DOHH2 (cell line): ENCODE data around the gene STIL.

ENCODE experiments used
- H3F3A ChIP-seq: fragments of 200-600 bp; sonication (generic), shearing (Covaris generic); 2 replicates; pipeline ENCODE4 v1.6.0; 2016; ENCODE audit warnings: antibody characterized with exemption, mild to moderate bottlenecking; ENCODE audit not compliant: control insufficient read depth, insufficient read depth
- H3K27ac ChIP-seq: fragments of 200-600 bp; sonication (generic); 2 replicates; pipeline ENCODE4 v1.5.1; 2014; ENCODE audit warnings: low read depth, mild to moderate bottlenecking, low read length, moderate library complexity
- H3K27me3 ChIP-seq: fragments of 200-600 bp; sonication (generic); 2 replicates; pipeline ENCODE4 v1.6.1; 2014; ENCODE audit warnings: mild to moderate bottlenecking, low read length, mixed read lengths; ENCODE audit not compliant: control insufficient read depth
- H3K36me3 ChIP-seq: fragments of 200-600 bp; sonication (generic); 2 replicates; pipeline ENCODE4 v1.6.1; 2014; ENCODE audit warnings: mild to moderate bottlenecking, low read length, moderate library complexity, mixed read lengths; ENCODE audit not compliant: control insufficient read depth
- H3K4me1 ChIP-seq: fragments of 200-600 bp; sonication (generic); 2 replicates; pipeline ENCODE4 v1.6.1; 2014; ENCODE audit warnings: mild to moderate bottlenecking, low read length, mixed read lengths; ENCODE audit not compliant: control insufficient read depth
- H3K4me2 ChIP-seq: fragments of 200-600 bp; sonication (generic); 2 replicates; pipeline ENCODE4 v1.6.0; 2014; ENCODE audit warnings: mild to moderate bottlenecking, low read length, moderate library complexity
- H3K4me3 ChIP-seq: fragments of 200-600 bp; sonication (generic); 2 replicates; pipeline ENCODE4 v1.5.1; 2014; ENCODE audit warnings: mild to moderate bottlenecking, low read length, mixed read lengths
- H3K79me2 ChIP-seq: fragments of 200-600 bp; sonication (generic); 2 replicates; pipeline ENCODE4 v1.6.1; 2014; ENCODE audit warnings: mild to moderate bottlenecking, low read length, mixed read lengths; ENCODE audit not compliant: control insufficient read depth
- H3K9me2 ChIP-seq: fragments of 200-600 bp; sonication (generic); replicated peaks from 2 replicates; pipeline ENCODE4 v1.6.1; 2014; ENCODE audit warnings: mild to moderate bottlenecking, low read length, mixed read lengths; ENCODE audit not compliant: control insufficient read depth
- H3K9me3 ChIP-seq: fragments of 200-600 bp; sonication (generic); 2 replicates; pipeline ENCODE4 v1.6.1; 2014; ENCODE audit warnings: antibody characterized with exemption, low read length, mixed read lengths; ENCODE audit not compliant: control insufficient read depth, insufficient read depth
- H4K20me1 ChIP-seq: fragments of 200-600 bp; sonication (generic); 2 replicates; pipeline ENCODE4 v1.6.0; 2014; ENCODE audit warnings: low read depth, mild to moderate bottlenecking, antibody characterized with exemption, low read length, moderate library complexity; ENCODE audit not compliant: control insufficient read depth, insufficient read depth
- EZH2phosphoT487 ChIP-seq: fragments of 200-600 bp; sonication (generic); IDR thresholded peaks from 2 replicates; pipeline ENCODE4 v1.6.1; 2017; ENCODE audit warnings: borderline replicate concordance, mild to moderate bottlenecking, antibody characterized with exemption, low read length, moderate library complexity, mixed read lengths
- TF ChIP-seq, protein P1 (sequence below): fragments of 200-600 bp; sonication (generic); IDR thresholded peaks from one replicate; pipeline ENCODE4 v1.5.1; 2014; ENCODE audit warnings: antibody characterized with exemption, mild to moderate bottlenecking, low read depth, low read length; ENCODE audit not compliant: poor library complexity, severe bottlenecking

Gene STIL

DNA sequence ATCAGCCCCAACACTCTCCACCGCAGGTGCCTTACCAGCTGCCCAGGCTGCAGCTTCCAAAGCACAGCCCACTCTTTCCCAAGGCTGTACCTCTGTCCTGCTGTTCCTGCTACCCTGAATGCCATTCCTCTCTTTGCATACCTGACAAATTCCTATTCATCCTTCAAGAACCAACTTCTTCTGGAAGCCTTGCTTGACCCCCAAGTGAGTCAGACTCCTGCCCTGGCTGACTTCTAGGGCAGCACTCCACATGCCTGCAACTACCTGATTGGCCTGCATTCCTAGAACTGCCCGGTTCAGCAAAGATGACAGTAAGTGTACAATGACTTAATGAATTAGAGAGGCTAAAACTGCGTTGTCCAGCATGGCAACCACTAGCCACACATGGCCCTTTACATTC lies 103.3 kb downstream of the STIL start:
- no peak overlapping the region for H3K27ac ChIP-seq
- H3K79me2 ChIP-seq, result no peaks in the 10 kb centered on the region
- no peak overlapping the region for H3K4me2 ChIP-seq
- no peak overlapping the region for H3K4me3 ChIP-seq
- H3K36me3 ChIP-seq, result no peaks in the 10 kb centered on the region
- H3K27me3 ChIP-seq, result no peaks in the 10 kb centered on the region
- no peaks in the 10 kb centered on the region for H3K9me3 ChIP-seq
- no peaks in the 10 kb centered on the region for H3F3A ChIP-seq
- no peak for TF ChIP-seq EZH2phosphoT487
- H3K9me2 ChIP-seq, result no peaks in the 10 kb centered on the region
- H3K4me1 ChIP-seq, result peaks cover 13% of the 10 kb centered on the region
- no peaks in the 10 kb centered on the region for H4K20me1 ChIP-seq

- TF ChIP-seq, protein P1, sequence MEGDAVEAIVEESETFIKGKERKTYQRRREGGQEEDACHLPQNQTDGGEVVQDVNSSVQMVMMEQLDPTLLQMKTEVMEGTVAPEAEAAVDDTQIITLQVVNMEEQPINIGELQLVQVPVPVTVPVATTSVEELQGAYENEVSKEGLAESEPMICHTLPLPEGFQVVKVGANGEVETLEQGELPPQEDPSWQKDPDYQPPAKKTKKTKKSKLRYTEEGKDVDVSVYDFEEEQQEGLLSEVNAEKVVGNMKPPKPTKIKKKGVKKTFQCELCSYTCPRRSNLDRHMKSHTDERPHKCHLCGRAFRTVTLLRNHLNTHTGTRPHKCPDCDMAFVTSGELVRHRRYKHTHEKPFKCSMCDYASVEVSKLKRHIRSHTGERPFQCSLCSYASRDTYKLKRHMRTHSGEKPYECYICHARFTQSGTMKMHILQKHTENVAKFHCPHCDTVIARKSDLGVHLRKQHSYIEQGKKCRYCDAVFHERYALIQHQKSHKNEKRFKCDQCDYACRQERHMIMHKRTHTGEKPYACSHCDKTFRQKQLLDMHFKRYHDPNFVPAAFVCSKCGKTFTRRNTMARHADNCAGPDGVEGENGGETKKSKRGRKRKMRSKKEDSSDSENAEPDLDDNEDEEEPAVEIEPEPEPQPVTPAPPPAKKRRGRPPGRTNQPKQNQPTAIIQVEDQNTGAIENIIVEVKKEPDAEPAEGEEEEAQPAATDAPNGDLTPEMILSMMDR, result no peak
- Histone ChIP-seq H3K4me1 (peaks cover 13% of the 10 kb centered on the region), H3K79me2 (no peaks in the 10 kb centered on the region), H3F3A (no peaks in the 10 kb centered on the region), H3K27me3 (no peaks in the 10 kb centered on the region), H3K4me3 (no peak overlapping the region), H3K36me3 (no peaks in the 10 kb centered on the region), H3K9me3 (no peaks in the 10 kb centered on the region), H3K4me2 (no peak overlapping the region), H3K9me2 (no peaks in the 10 kb centered on the region), H4K20me1 (no peaks in the 10 kb centered on the region), H3K27ac (no peak overlapping the region)
These were observed 104.1 kb downstream of the STIL start for GRCh38 chr1:47209725-47210325.

DNA sequence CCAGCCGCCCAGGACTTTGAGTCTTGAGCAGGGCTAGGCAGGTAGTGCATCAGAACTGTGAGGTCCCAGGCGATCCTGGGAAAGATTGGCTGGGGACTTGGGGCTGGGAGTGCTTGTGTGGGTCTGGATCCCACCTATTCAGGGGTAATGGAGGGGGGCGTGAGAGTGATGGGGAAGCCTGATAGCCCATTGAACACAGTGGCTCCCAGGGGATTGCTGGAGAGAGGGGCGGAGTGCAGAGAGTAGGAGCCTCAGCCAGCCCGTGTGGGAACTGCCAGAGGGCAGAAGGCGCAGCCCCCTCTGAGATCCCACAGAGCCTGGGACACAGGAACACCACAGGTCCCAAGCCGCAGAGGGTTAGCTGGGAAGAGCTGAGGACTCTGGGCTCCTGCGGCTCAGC lies 104.9 kb downstream of the STIL start:
- H3K27me3 ChIP-seq, result no peaks in the 10 kb centered on the region
- no peaks in the 10 kb centered on the region for H3K36me3 ChIP-seq
- no peak overlapping the region for H3K27ac ChIP-seq
- no peak overlapping the region for H3K4me3 ChIP-seq
- no peaks in the 10 kb centered on the region for H3K79me2 ChIP-seq
- H3K4me1 ChIP-seq, result peaks cover 15% of the 10 kb centered on the region
- no peak overlapping the region for H3K4me2 ChIP-seq
- H3K9me2 ChIP-seq, result no peaks in the 10 kb centered on the region
- no peak for TF ChIP-seq EZH2phosphoT487
- TF ChIP-seq, protein P1, result no peak
- no peaks in the 10 kb centered on the region for H3K9me3 ChIP-seq
- H3F3A ChIP-seq, result no peaks in the 10 kb centered on the region
- no peaks in the 10 kb centered on the region for H4K20me1 ChIP-seq

DNA sequence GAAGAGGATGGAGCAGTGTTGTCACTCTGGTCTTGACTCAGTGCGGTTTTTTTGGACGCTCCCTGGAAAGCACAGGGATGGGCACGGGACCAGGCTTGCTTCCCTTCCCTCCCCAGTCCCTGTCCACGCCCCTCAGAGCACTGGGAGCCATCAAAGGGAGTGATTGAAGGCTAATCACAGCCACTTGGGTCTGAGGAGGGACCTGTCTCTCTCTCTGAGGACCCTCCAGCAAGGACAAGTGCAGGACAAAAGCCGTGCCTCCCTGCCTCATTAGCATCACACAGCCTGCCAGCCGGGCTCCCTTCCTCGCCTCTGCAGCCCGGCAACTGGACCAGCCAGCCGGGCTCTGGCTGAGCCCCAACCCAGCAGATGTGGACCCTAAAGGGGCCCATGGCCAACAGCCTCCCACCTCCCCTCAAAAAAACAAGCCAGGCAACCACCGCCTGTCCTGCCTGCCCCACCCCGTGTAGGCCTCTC lies 105.5 kb downstream of the STIL start:
- H3K79me2 ChIP-seq, result no peaks in the 10 kb centered on the region
- H3K9me2 ChIP-seq, result no peaks in the 10 kb centered on the region
- no peaks in the 10 kb centered on the region for H3K36me3 ChIP-seq
- H3K27ac ChIP-seq, result no peak overlapping the region
- no peaks in the 10 kb centered on the region for H3K27me3 ChIP-seq
- H3K9me3 ChIP-seq, result no peaks in the 10 kb centered on the region
- no peaks in the 10 kb centered on the region for H4K20me1 ChIP-seq
- H3F3A ChIP-seq, result no peaks in the 10 kb centered on the region
- peaks cover 22% of the 10 kb centered on the region for H3K4me1 ChIP-seq
- no peak overlapping the region for H3K4me3 ChIP-seq
- TF ChIP-seq EZH2phosphoT487, result no peak
- TF ChIP-seq, protein P1, result no peak
- H3K4me2 ChIP-seq, result no peak overlapping the region
